ENCODE measurements around the gene CHST13.

DNA sequence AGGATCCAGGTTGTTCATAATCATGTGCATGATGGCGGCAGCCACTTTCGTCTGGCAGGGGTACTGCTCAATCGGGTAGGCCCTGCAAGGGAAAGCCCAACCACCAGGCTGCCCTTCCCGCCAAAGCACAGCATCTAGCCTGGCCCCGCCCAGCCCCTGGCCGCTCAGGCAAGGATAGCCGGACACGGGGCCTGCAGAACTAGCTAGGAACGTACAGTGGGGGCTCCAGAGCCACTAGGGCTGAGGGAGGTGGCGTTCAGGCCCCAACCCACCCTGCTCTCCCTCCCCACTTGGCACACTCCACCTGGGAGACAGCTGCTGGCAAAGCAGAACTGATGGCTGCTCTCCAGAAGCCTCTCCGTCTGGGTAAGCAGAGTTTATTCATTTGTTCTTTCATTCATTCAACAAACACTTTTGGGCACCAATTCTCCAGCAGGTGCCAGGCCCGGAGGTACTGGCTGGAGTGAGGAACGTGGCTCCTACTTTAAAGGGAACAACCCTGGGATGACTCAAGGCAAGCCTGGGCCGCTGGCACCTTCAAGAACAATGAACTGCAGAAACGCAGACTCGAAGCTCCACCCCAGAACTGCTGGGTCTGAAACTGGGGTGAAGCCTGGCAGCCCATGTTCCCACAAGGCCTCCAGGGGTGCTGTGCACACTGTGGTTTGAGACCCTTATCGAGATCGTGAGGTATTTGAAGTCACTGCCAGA is 14.2 kb upstream of the CHST13 start:
- no peak for TF ChIP-seq TAF1 (IDR thresholded peaks at IDR 0.05; ENCODE audit: low read depth, low read length)
- no peak for TF ChIP-seq SPI1 (IDR thresholded peaks at IDR 0.05; ENCODE audit: low read depth, low read length)
